Esophagus squamous epithelium (tissue), 5 donors: ENCODE results near the gene SPTLC3. TPM values are rescaled to one million over a fixed set of nuclear protein-coding genes. Genes with fewer than 3 reads are reported as not detected.
"Not testable (repeated sequence)": the region's sequence is repeated elsewhere in the genome, so short reads cannot be mapped to it uniquely, and the experiment has no call there.

Source experiments
- DNase-seq: peaks from one replicate; lab custom pipeline; 2025; lab: John Stamatoyannopoulos, UW
- H3K27ac ChIP-seq, 4 donors: fragments of 200-600 bp; sonication (generic); one replicate each; pipeline ENCODE4 v1.5.1; 2016 to 2019; ENCODE audit warnings: mild to moderate bottlenecking in 1 of 4
- H3K27me3 ChIP-seq, 4 donors: fragments of 200-600 bp; sonication (generic); 1 replicate in 3 of 4; 2 replicates in 1 of 4; pipeline versions ENCODE4 v1.5.1 to v1.6.0; 2017 to 2021; ENCODE audit warnings: antibody characterized with exemption in 1 of 4
- H3K36me3 ChIP-seq, 3 donors: fragments of 200-600 bp; sonication (generic); one replicate each; pipeline ENCODE4 v1.5.1; 2016 to 2019
- H3K4me1 ChIP-seq, 3 donors: fragments of 200-600 bp; sonication (generic); one replicate each; pipeline ENCODE4 v1.5.1; 2017 to 2019
- H3K4me3 ChIP-seq, 4 donors: fragments of 200-600 bp; sonication (generic); 1 replicate in 3 of 4; 2 replicates in 1 of 4; pipeline ENCODE4 v1.5.1; 2016 to 2019; ENCODE audit warnings: mild to moderate bottlenecking in 2 of 4, moderate library complexity in 1 of 4
- H3K9me3 ChIP-seq, 3 donors: fragments of 200-600 bp; sonication (generic); one replicate each; pipeline ENCODE4 v1.5.1; 2016 to 2019
- CTCF ChIP-seq, 6 experiments: fragments of 450-650 bp in 4 of 6; fragments of 200-600 bp in 2 of 6; sonication (generic) in 2 of 6; IDR thresholded peaks; one replicate each; pipeline ENCODE4 v1.5.1; 2016 to 2019; ENCODE audit warnings: antibody characterized with exemption in 6 of 6, mild to moderate bottlenecking in 4 of 6, moderate library complexity in 4 of 6
- POLR2A ChIP-seq, 4 donors: fragments of 450-650 bp; IDR thresholded peaks; one replicate each; pipeline ENCODE4 v1.6.1; 2017; ENCODE audit warnings: antibody characterized with exemption in 4 of 4, mild to moderate bottlenecking in 4 of 4, moderate library complexity in 3 of 4
- WGBS, 2 donors: methylation state at CpG; one replicate each; pipeline ENCODE4 v1.1.5; 2018; 5-methylcytosine and 5-hydroxymethylcytosine counted together
- intact Hi-C: fragments of 100-400 bp; cut with DNase I; formaldehyde crosslinking; loops from one replicate; pipeline ENCODE4 v1.15.0; 2022
- total RNA-seq, 4 donors: library from RNA; depleted of rRNA; stranded (reverse); fragments of >200 nt; gene quantifications; one replicate each; pipeline ENCODE4 v1.1.0, GENCODE V29; 2016
- donor health status: DM: yes; HTN: yes; CAD: no.

Gene SPTLC3
- total RNA-seq, 4 donors from 2014 or later: 6.9 to 9.1 (median 7.3) TPM

GRCh38 chr20:12978613-12979495 is 29.9 kb upstream of the SPTLC3 start:
- Histone ChIP-seq H3K27me3 (no peaks in the 10 kb centered on the region), H3K4me3 (no peak overlapping the region), H3K36me3 (no peaks in the 10 kb centered on the region), H3K9me3 (no peaks in the 10 kb centered on the region), H3K4me1 (no peaks in the 10 kb centered on the region), H3K27ac (no peak overlapping the region)
- DNase-seq: no peak
- TF ChIP-seq CTCF (IDR thresholded peaks at IDR 0.05) (no peak), POLR2A (IDR thresholded peaks at IDR 0.05) (no peak)
- 70 to 75% methylated on average over 4 of the region's 4 CpGs for WGBS, 2 donors
- intact Hi-C loops: no loop called here

GRCh38 chr20:12979713-12980112 is 29.1 kb upstream of the SPTLC3 start:
- DNase-seq, H3K27me3 ChIP-seq, H3K4me1 ChIP-seq, H3K4me3 ChIP-seq, H3K9me3 ChIP-seq, H3K27ac ChIP-seq, H3K36me3 ChIP-seq, intact Hi-C loops: not testable (repeated sequence)
- WGBS, 2 donors: 89 to 90% methylated on average over 3 of the region's 3 CpGs

- Histone ChIP-seq H3K4me1 (no peaks in the 10 kb centered on the region), H3K9me3 (no peaks in the 10 kb centered on the region), H3K4me3 (no peak overlapping the region), H3K27ac (no peak overlapping the region), H3K27me3 (no peaks in the 10 kb centered on the region), H3K36me3 (no peaks in the 10 kb centered on the region)
- WGBS, 2 donors: 58 to 60% methylated on average over 2 of the region's 2 CpGs
- TF ChIP-seq CTCF (IDR thresholded peaks at IDR 0.05): no peak
- no peak for DNase-seq
- intact Hi-C loops: no loop called here
Measured at GRCh38 chr20:12982098-12982497, 26.7 kb upstream of the SPTLC3 start.

GRCh38 chr20:12984069-12984765 is 24.6 kb upstream of the SPTLC3 start:
- 64 to 79% methylated on average over 2 of the region's 2 CpGs for WGBS, 2 donors
- Histone ChIP-seq H3K9me3 (no peaks in the 10 kb centered on the region), H3K4me3 (no peak overlapping the region), H3K36me3 (no peaks in the 10 kb centered on the region), H3K27me3 (no peaks in the 10 kb centered on the region), H3K27ac (no peak overlapping the region), H3K4me1 (no peaks in the 10 kb centered on the region)
- intact Hi-C loops: no loop called here
- no peak for DNase-seq
- TF ChIP-seq CTCF (IDR thresholded peaks at IDR 0.05) (no peak), POLR2A (IDR thresholded peaks at IDR 0.05) (no peak)

DNA sequence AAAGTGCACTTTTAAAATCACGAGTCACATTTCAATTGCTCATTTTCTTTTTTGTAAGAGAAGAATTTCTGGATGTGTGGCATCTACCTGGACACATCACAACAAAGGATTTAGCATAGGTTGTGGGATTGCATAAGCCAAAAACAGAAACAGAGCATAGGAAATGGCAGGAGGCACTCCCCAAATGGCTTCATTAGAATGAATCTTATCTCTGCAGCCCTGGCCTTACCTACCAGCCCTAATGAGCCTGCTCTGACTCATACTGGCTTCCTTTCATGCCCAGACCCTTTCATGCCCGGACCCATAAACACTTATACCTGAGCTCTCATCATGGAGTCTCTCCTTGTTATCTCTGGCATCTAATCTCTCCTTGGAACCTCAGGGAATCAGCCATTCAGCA is 23.9 kb upstream of the SPTLC3 start:
- intact Hi-C loops: no loop called here
- H3K27ac ChIP-seq: no peak overlapping the region
- H3K4me1 ChIP-seq: no peaks in the 10 kb centered on the region
- 39 to 40% methylated on average over 2 of the region's 2 CpGs for WGBS, 2 donors
- no peak for TF ChIP-seq POLR2A (IDR thresholded peaks at IDR 0.05)
- no peak for TF ChIP-seq CTCF (IDR thresholded peaks at IDR 0.05)
- no peak for DNase-seq
- H3K4me3 ChIP-seq: no peak overlapping the region
- H3K9me3 ChIP-seq: no peaks in the 10 kb centered on the region
- no peaks in the 10 kb centered on the region for H3K27me3 ChIP-seq
- H3K36me3 ChIP-seq: no peaks in the 10 kb centered on the region
